ENCODE data around the gene ENAH.

ENAH gene

DNA sequence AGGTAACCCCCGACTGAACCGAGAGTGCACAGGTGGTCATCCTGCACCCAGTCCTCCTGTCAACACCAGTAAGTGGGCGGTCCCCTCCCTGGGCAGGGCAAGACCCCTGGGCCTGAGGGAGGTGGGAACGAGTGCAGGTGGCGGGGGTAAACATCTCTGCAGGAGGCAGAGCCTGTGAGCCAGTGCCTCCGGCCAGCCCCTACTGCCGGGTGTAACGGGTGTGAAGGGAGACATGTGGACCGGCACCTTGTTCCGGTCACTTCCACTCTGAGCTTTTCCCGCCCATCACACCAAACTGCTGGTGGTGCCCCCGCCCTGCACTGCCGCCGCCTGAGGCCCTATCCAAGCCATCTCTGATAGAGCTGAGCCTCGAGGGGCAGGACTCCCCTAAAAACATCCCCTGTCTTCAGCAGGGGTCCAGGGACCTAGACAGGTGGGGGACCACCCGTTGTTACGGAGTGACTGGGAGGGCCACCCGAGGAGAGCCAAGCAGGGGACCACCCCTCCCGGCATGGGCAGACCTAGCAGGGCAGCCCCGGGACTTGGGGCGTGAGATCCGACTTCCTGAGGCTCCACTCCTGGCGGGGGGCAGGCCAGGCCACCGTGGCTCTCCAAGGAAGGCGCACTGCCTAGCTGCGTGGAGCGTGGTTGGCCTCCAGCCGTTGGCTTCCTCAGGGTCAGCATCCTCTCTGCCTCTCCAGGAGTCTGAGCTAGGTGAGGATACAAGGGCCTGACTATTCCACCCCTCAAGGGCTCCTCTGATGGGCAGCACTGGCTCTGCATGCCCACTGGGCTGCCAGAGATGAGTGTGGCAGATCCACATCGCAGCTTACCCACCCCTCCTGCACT is 181.2 kb downstream of the ENAH start:
- no peak for DNase-seq (ENCODE audit: low read depth)

DNA sequence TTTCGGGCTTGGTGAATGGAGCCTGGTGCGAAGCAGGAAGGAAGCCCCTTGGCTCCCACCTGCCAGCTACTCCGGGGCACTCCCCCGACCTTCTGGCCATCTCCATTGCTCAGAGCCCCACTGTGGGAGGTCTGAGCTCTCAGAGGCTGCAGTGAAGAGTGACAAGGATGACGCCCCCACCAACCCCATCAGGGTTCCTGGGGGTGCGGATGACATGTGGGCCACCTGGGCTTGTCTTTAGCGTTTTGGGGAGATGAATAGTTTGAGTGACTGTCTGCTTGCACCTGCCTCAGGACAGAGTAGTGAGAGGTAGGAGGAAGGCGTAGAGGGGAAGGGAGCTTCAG is 181.8 kb downstream of the ENAH start:
- DNase-seq (ENCODE audit: low read depth): no peak

DNA sequence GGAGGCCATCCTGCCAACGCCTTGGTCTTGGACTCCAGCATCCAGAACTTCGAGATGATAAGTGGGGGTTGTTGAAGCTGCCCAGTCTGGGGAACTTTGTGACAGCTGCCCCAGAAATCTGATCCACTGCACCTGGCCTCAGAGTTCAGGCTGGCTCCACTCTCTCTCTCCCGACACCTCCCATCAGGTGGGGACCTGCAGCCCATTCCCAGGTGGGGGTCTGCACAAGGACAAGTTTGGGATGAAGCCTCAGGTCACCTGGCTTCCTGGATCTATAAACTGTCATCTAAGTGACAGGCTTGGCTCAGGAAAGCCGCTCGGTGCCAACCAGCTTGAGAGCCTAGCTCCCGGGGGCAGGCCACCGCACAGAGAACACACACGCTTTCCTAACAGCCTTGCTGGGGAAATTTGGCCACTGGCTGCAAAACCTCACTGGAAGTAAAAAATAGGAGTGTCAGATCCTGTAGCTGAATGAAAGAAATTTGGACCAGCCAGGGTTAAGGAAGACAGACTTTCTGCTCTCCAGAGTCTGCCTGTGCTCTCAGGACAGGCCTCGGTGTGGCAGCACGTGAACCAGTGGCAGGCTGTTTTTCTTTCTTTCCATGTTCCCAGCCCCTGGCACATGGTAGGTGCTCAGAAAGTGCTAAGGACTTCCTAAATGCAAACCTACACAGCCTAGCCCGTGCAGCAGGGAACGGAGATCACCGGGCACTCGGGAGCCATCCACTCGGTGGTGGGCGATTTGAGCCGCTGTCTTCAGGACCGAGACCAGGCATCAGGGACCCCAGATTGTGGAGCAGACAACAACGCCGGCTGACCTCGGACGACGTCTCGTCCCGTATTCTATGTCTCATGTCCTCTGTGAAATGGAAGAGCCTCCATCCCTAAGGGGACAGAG is 182.5 kb downstream of the ENAH start:
- no peak for DNase-seq (ENCODE audit: low read depth)

DNA sequence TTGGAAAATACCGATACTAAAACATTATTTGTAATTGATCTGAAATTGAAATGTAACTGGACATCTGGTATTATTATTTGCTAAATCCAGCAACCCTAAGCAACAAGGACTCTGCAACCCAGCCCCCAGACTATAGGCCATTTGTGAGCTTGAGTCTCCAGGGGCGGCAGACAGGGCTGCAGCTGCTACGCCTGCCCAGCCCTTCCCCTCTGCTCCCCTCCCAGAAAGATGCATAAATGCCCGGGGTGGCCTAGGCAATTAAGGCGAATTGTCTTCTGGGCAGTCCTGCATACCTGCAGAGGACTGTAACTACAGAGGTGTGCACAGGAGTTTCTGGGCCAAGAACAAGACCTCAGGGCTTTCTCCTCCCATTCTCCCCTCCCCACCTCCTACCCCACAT is 183.9 kb downstream of the ENAH start:
- no peak for DNase-seq (ENCODE audit: low read depth)

DNA sequence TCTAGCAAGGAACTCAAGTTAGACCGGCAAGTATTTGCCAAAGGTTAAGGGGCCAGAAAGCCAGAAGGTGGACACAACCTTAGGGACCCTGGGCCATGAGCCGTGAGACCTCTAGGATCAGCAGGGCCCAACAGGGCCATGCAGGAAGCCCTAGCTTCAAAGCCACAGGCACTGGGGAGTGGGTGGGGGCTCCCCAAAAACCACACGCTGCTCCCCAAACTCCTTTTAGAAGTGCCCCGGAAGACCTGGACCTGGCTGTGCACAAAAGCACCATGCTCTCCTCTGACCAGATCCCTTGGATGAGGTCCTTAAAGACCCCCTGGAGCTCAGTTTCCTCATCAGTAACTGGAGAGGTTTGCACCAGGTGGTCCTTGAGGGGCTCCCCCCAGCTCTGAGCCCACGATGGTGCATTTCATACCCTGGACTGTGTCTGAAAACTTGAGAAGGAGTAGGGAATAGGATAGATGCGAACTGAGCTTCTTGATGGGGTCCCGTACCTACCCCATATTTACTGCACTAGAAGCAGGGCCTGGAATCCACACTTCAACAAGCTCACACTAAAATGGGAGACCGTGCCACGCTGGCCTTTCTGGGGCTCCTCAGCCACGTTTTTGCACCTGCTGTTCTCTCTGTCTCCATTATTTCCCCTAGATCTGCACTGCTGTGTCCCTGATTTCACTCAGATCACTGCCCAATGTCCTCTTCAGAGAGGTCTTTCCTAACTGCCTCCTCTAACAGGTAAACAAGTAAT is 184.5 kb downstream of the ENAH start:
- no peak for DNase-seq (ENCODE audit: low read depth)

DNA sequence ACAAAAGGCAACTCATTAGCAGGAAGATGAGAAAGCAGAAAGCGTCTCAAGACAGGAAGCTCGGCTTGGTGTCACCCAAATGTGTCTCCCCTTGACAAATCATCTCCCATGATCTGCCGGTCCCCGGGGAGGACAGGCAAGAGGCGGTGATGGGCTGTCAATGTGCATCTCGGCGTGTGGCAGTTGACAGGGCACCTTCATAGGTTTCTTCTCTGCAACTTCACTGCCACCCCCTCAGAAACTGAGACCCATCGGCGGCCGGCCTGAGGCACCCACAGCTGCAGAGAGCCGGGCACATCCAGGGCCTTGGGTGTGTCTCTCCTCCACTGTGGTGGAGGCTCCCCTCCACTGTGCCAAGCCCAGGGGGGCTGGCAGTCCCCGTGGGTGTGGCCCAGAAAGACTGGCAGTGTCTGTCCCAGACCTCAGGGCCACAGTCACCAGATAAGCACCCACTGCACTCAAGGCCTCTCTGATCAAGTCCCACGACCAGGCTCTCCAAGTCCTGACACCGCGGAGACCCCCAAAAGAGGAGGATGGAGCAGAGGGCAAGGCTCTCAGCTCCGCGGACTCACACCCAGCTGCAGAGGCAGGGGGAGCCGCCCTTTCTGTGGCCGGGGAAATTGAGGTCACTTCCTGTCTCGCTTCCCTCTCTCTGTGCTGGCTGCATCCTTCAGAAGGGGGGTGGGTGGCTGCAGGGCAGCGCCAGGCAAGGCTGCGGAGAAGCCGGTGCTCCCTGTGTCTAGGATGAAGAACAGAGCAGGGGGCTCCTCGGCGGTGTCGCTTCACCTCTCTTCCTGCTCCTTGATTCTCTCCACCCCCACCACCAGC is 185.5 kb downstream of the ENAH start:
- DNase-seq (ENCODE audit: low read depth): peak; percentile 71

DNA sequence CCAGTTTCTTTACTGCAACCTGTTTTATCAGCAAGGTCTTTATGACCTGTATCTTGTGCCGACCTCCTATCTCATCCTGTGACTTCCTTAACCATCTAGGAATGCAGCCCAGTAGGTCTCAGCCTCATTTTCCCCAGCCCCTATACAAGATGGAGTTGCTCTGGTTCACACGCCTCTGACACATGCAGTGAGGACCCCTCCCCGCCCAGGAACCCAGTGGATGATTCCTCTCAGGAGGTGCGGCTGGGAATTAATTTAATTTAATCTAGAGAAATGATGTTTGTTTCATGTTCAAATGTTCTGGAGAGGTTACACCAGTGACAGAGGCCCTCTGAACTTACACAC is 186.1 kb downstream of the ENAH start:
- no peak for DNase-seq (ENCODE audit: low read depth)

DNA sequence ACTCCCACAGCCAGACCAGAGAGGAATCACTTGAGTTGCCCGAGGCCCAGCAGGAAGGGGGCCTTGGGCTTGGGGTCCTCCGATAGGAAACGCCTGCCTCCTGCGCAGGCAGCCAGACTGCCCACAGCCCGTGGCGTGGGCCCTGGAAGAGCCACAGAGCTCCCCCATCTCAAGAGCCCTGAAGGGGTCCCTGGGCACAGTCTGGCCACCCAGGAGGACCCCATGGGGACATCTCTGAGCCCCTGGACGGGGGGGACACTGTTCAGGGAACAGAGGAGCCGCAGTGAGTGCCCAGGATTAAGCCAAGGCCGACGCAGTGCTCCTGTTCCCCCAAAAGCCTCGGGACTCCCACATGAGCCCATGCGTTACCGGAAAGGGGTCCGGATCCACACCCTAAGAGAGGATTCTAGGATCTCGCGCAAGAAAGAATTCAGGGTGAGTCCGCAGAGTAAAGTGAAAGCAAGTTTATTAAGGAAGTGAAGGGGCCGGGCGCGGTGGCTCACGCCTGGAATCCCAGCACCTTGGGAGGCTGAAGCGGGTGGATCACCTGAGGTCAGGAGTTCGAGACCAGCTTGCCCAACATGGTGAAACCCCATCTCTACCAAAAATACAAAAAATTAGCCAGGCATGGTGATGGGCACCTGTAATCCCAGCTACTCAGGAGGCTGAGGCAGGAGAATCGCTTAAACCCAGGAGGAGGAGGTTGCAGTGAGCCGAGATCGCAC is 187.0 kb downstream of the ENAH start:
- DNase-seq (ENCODE audit: low read depth): no peak

DNA sequence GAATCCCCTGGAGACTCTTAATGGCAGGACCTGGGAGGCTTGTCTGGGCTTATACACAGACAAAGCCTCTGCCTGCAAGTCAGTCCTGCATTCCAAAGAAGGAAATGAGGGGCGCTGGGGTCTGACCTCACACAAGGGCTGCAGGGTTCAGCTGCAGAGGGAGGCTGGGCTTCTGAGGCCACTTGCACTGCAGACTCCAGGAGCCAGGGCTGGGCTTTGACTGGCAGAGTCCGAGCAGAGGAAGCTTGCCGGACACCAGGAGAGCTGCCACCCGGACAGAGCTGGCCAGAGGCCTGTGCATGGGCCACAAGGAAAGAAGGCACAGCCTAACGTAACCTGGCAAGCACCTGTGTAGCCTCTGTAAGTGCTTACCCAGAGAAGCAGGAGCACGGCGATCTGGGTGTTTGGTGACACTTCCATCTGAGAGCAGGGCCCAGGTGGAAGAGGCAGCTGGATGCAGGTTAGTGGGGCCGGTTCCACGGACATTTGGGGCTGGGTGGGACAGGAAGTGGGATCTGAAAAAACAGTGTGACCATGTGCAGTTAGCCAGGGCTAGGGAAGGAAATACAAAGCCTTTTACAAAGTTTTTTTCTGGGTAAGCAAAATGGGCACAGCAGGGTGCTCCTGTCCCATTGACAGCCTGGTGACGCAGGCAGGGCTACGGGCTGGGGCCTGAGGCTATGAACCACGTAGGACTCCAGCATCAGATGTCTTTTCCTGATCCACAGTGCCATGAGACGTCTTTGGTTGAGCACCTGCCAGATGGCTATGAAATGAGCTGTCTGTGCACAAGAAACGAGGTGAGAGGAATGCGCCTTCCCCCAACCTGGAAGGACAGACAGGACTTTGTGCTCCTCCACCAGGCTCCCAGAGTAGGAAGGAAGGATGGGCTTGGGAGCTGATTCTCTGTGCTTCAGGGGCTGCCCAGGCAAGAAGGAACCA is 187.8 kb downstream of the ENAH start:
- no peak for DNase-seq (ENCODE audit: low read depth)

DNA sequence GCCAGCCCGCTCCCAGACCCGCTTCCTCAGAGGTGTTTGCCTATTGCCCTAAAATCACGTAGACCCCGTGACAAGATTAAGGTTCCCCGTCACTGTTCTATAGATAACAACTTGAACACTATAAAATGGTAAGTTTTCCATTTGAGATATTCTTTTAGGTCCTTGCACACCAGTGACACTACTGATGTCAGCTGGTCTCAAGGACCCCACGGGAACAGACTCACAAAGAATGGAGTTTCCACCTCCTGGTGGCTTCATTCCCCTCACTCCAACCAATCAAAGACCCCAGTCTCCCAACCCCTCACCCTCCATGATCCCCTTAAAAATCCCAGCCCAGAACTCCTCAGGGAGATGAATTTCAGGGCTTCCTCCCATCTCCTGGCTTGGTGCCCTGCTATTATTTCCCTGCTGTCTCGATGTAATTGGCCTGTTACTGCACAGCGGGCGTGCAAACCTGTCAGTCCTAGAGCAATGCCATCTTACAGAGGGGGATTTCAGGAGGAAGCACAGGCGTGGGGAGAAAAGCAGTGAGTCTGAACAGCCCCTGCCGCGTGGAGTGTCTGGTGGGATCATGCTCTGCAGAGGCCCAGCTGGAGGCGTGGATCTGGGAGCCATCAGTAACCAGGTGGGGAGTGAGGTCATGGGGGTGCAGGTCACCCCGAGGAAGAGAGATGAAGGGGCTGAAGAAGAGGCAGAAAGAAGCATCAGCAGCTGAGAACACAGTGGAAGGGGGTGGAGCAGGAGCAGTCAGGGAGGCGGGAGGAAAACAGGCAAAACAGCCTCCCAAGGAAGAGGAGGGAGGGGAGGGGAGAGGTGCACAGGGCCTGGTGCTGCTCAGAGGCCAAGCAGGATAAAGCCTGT is 190.0 kb downstream of the ENAH start:
- DNase-seq (ENCODE audit: low read depth): no peak

DNA sequence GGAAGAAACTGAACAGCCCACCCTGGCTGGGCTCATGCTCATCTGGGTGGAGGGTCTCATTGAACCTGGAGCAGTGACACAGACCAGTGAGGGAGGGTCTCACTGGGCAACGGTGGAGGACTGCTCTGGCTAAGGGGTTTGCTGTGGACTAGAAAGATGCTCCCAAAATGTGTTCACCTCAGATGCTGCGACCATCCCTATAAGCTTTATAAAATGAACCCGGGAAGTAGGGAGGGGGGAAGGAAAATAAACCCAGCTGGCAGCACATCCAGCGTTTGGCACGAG is 190.6 kb downstream of the ENAH start:
- no peak for DNase-seq (ENCODE audit: low read depth)

DNA sequence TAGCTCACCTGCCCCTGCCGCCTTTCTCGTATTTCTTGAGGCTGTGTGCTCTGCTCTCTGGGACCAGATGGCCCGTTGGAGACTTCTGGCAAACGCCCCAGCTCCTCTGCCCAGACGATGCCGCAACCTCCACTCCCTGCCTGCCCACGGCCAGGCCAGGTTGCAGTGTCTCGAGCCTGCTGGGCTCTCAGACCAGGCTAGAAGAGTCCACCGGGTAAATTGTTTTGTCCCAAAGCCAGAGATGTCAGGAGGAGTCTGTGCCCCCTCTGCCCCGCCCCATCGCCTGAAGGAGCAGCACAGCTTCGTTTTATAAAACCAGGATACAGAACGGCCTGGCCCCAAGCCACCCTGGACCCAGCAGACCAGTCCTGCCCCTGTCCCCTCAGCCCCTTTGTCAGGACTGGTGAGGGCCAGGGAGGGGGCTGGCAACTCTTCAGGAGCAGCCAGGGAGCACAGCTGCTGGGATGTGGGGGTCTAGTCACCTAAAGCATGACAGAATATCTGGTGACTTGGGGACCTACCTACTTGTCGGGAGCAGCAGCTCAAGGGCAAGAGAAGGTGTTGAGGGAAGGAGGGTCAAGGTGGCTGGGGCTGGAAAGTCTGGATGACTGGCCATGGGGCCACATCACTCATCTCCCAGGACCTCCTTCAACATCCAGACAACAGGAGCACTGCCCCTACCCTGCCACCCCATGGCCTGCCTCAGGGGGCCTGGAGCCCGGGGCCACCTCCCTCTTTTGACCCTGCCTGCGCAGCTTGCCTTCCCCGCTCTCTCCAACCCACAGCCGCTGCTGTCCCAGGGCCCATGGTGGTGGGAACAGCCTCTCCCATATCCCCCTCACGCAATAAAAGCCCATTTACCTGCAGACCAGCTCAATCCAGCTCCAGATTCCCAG is 191.1 kb downstream of the ENAH start:
- DNase-seq (ENCODE audit: low read depth): no peak

DNA sequence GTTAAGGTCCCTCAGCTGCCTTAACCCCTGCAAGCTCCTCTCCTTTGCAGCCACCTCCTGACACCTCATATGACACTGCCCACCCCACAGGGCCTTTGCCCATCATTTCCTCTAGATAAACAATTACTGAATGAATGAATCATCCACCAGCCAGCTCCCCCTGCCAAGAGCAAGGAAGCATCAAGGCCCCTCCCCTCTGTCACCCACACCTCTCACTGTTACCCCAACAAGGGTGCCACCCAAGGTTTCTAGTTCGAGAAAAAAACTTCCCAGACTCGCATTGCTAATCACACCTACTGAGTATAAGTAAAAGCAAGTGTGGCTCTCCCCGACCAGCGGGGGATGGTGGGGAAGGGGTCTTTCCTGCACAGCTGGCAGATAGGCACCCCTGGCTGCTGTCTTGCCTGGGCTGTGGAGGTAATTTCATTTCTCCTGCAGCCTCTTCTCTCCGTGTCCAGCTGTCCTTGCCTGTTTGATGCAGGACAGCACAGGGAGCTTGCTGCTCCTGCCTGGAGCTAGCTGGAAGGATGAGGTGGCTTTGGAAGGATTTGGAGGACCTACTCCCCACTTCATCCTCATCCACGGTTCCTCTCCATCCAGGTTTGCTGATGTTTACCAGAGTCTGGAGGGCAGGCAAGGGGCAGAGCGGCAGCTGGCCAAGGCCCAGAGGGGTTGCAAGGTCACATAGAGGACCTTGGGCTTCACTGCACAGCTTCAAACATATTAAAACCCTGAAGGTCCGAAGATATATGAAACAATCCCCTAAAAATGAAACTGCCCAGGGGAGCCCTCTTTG is 192.0 kb downstream of the ENAH start:
- DNase-seq (ENCODE audit: low read depth): no peak

DNA sequence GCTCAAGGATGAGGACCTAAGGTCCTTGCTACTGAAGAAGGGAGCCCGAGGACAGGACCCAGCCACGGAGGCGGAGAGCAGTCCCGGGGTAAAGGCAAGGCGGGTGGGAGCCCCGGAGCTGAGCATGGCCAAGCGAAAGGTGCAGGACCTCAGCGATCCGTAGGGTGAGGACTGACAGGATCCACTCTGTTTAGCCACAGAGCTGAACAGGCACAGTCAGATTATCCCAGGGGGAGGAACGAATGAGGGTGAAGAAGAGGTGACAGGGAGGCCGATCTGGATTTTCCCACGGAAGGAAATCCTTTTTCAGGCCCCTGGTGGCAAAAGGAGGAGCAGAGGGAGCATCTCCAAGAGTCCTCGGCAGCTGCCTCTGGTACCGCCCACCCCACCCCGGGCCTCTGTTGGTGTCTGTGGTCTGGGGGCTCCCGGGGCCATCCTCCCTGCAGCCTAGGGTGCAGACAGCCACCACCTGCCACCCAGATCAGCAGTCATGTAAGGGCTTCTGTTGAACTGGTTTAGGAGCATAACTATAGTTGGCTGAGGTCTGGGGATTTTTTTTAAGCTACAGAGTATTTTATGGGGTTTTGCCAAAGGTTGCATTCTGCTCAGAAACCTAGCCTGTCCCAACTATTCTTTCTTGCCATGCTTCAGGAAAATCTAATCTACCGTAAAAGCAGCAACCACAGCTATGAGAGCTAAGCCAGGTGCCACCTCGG is 192.7 kb downstream of the ENAH start:
- no peak for DNase-seq (ENCODE audit: low read depth)

DNA sequence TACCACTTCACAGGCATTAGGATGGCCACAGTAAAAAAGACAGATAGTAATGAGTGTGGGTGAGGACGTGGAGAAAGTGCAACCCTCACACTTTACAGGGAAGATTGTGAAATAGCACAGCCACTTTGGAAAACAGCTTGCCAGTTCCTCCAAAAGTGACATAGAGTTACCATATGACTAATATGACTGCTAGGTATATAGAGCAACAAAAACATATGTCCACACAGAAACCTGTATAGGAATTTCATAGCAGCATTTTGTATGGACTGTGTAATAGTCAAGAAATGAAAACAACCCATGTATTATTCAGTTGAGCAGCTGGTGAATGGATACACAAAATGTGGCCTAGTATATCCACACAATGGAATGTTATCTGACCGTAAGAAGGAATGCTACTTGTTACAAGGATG is 194.7 kb downstream of the ENAH start:
- DNase-seq (ENCODE audit: low read depth): no peak

DNA sequence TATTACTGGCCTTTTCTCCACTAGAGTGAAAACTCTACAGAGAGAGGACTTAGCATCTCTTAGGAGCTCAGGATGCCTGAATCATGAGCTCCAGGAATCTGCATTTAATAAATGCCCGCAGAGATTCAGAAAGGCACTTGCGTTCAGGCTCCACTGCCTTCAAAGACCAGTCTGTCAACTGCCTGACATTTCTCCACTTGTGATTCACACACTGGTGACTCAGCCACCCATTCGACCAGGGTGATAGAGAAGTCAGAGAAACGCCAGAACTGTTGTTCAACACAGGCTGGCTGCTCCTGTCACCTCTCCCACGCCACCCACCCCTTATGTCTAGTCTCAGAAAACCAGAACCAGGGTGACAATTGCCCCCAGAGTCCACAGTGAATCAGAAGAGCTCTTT is 198.2 kb downstream of the ENAH start:
- DNase-seq (ENCODE audit: low read depth): no peak

Measured in T follicular helper cell (primary cell).